ENCODE data around the gene COPS8. TPM values are rescaled to one million over a fixed set of nuclear protein-coding genes. Genes with fewer than 3 reads are reported as not detected.

The COPS8 gene
- total RNA-seq, 1 donor from 2014 or later: 76.1 TPM

DNA sequence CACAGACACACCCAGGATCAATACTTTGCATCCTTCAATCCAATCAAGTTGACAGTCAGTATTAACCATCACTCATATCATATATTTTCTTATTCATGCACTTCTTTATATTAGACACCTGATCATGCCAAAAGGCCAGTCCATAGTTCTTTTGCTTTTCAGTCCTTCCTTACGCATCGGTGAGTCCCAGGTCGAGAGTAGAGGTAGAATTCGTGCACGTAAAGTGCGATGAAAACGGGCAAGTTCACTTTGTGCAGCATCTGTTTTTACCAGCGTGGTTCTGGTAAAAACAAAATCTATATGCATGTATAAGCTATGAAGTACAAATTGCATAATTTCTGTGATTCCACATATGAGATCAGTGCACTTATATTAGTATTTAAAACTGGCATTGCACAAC lies 1.2 kb upstream of the COPS8 start:
- peaks cover 5% of the 10 kb centered on the region for H3K4me1 Mint-ChIP-seq (ENCODE audit: low read depth, unreplicated experiment)
- peak overlapping the region; percentile 92 for H3K4me3 ChIP-seq (ENCODE audit: insufficient read depth, low read depth, low read length)
- H3K27me3 Mint-ChIP-seq (ENCODE audit: low read depth, unreplicated experiment): no peaks in the 10 kb centered on the region
- H3K4me2 ChIP-seq (ENCODE audit: low read length): peak overlapping the region; percentile 91
- peaks cover 8% of the 10 kb centered on the region for H3K36me3 Mint-ChIP-seq (ENCODE audit: low read depth, unreplicated experiment)
- no peaks in the 10 kb centered on the region for H3K9me3 Mint-ChIP-seq (ENCODE audit: unreplicated experiment)
- FAIRE-seq: no peak
- H3K4me3 Mint-ChIP-seq (ENCODE audit: unreplicated experiment): peak overlapping the region; percentile 99
- peak overlapping the region; percentile 99 for H3K27ac Mint-ChIP-seq (ENCODE audit: unreplicated experiment)
- DNase-seq (ENCODE audit: low read depth): no peak
- no peaks in the 10 kb centered on the region for H3K36me3 ChIP-seq (ENCODE audit: insufficient read depth, low read length)
- H2AFZ ChIP-seq (ENCODE audit: low read depth, low read length): no peak overlapping the region
- H3K9me3 ChIP-seq (ENCODE audit: insufficient read depth, low read depth, low read length): no peaks in the 10 kb centered on the region
- no peaks in the 10 kb centered on the region for H4K20me1 ChIP-seq (ENCODE audit: insufficient read depth, low read length)
- H3K79me2 ChIP-seq (ENCODE audit: insufficient read depth, low read length): peaks cover 38% of the 10 kb centered on the region
- no peaks in the 10 kb centered on the region for H3K27me3 ChIP-seq (ENCODE audit: insufficient read depth, low read length)
- H3K9ac ChIP-seq (ENCODE audit: low read length): no peak overlapping the region
- TF ChIP-seq, protein P1, sequence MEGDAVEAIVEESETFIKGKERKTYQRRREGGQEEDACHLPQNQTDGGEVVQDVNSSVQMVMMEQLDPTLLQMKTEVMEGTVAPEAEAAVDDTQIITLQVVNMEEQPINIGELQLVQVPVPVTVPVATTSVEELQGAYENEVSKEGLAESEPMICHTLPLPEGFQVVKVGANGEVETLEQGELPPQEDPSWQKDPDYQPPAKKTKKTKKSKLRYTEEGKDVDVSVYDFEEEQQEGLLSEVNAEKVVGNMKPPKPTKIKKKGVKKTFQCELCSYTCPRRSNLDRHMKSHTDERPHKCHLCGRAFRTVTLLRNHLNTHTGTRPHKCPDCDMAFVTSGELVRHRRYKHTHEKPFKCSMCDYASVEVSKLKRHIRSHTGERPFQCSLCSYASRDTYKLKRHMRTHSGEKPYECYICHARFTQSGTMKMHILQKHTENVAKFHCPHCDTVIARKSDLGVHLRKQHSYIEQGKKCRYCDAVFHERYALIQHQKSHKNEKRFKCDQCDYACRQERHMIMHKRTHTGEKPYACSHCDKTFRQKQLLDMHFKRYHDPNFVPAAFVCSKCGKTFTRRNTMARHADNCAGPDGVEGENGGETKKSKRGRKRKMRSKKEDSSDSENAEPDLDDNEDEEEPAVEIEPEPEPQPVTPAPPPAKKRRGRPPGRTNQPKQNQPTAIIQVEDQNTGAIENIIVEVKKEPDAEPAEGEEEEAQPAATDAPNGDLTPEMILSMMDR (IDR thresholded peaks at IDR 0.05; ENCODE audit: insufficient read depth, low read depth, low read length): no peak
- TF ChIP-seq EZH2 (IDR thresholded peaks at IDR 0.05; ENCODE audit: insufficient read depth, low read length): no peak
- no peak overlapping the region for H3K27ac ChIP-seq (ENCODE audit: low read depth, low read length)
- H3K4me1 ChIP-seq (ENCODE audit: insufficient read depth, low read length): no peaks in the 10 kb centered on the region

DNA sequence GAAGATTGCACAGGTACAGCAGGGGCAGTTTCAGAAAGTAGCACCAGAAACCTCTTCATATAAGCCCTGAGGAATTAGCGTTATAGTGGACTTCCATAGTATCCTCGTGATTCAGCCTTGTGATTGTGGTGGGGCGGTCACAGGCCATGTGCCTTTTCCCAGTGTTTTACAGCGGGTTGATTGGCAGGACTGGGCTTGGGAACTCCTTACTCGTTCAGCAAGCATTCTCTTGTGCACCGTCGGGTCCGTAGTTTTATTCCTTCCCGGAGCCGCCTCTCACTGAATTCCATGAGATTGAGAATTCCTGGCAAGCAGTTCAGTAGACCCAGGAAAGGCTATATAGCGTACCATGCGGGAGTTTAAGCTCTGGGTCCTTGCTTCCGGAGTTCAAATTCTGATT lies 5.2 kb downstream of the COPS8 start:
- Mint-ChIP-seq H3K27me3 (ENCODE audit: low read depth, unreplicated experiment) (no peaks in the 10 kb centered on the region), H3K27ac (ENCODE audit: unreplicated experiment) (no peak overlapping the region), H3K4me1 (ENCODE audit: low read depth, unreplicated experiment) (peaks cover 35% of the 10 kb centered on the region), H3K4me3 (ENCODE audit: unreplicated experiment) (no peak overlapping the region), H3K9me3 (ENCODE audit: unreplicated experiment) (no peaks in the 10 kb centered on the region), H3K36me3 (ENCODE audit: low read depth, unreplicated experiment) (peaks cover 4% of the 10 kb centered on the region)
- no peak overlapping the region for H3K4me3 ChIP-seq (ENCODE audit: insufficient read depth, low read depth, low read length)
- H3K36me3 ChIP-seq (ENCODE audit: insufficient read depth, low read length): peaks cover 11% of the 10 kb centered on the region
- no peak overlapping the region for H3K27ac ChIP-seq (ENCODE audit: low read depth, low read length)
- no peak overlapping the region for H2AFZ ChIP-seq (ENCODE audit: low read depth, low read length)
- TF ChIP-seq, protein P1 (IDR thresholded peaks at IDR 0.05; ENCODE audit: insufficient read depth, low read depth, low read length): no peak
- TF ChIP-seq EZH2 (IDR thresholded peaks at IDR 0.05; ENCODE audit: insufficient read depth, low read length): no peak
- FAIRE-seq: no peak
- DNase-seq (ENCODE audit: low read depth): peak; percentile 59
- H3K9me3 ChIP-seq (ENCODE audit: insufficient read depth, low read depth, low read length): no peaks in the 10 kb centered on the region
- H3K4me1 ChIP-seq (ENCODE audit: insufficient read depth, low read length): peaks cover 6% of the 10 kb centered on the region
- H3K79me2 ChIP-seq (ENCODE audit: insufficient read depth, low read length): peaks cover 93% of the 10 kb centered on the region
- peak overlapping the region; percentile 18 for H3K9ac ChIP-seq (ENCODE audit: low read length)
- H3K4me2 ChIP-seq (ENCODE audit: low read length): peak overlapping the region; percentile 17
- peaks cover 22% of the 10 kb centered on the region for H4K20me1 ChIP-seq (ENCODE audit: insufficient read depth, low read length)
- no peaks in the 10 kb centered on the region for H3K27me3 ChIP-seq (ENCODE audit: insufficient read depth, low read length)

DNA sequence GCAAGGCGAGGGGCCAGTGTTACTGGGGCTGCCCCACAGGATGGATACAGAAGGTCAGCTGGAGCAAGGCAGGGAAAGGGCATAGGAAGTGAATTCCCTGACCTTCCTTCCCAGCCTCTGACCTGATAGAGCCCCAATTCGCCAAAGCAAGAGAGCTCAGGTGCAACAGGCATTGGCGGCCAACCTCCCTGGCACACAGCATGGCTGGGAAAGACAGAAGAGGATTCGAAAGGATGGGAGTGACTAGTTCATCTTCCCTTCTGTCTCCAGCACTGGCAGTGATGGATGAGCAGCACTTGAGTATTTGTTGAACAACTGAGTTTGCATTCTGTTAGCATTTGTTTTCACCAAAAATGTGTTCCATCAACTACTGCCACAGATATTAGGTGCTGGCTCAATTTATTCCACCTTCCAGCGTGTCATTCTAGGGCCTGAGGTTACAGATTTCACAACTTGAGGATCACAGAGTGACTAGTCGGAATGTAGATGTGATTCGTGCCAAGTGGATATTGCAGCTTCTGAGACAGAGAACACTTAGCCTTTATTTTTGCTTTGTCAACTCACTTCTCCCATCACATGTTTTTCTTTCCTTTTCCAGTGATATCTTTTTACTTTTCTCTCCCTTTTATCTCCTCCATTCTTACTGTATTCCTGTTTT lies 6.2 kb downstream of the COPS8 start:
- peak overlapping the region; percentile 18 for H3K9ac ChIP-seq (ENCODE audit: low read length)
- peak; percentile 5 for FAIRE-seq
- peak; percentile 53 for DNase-seq (ENCODE audit: low read depth)
- no peak overlapping the region for H3K4me3 Mint-ChIP-seq (ENCODE audit: unreplicated experiment)
- no peaks in the 10 kb centered on the region for H3K27me3 ChIP-seq (ENCODE audit: insufficient read depth, low read length)
- H3K27ac ChIP-seq (ENCODE audit: low read depth, low read length): no peak overlapping the region
- H3K4me1 Mint-ChIP-seq (ENCODE audit: low read depth, unreplicated experiment): peaks cover 37% of the 10 kb centered on the region
- TF ChIP-seq EZH2 (IDR thresholded peaks at IDR 0.05; ENCODE audit: insufficient read depth, low read length): no peak
- TF ChIP-seq, protein P1 (IDR thresholded peaks at IDR 0.05; ENCODE audit: insufficient read depth, low read depth, low read length): no peak
- H3K4me2 ChIP-seq (ENCODE audit: low read length): no peak overlapping the region
- no peak overlapping the region for H3K27ac Mint-ChIP-seq (ENCODE audit: unreplicated experiment)
- H3K79me2 ChIP-seq (ENCODE audit: insufficient read depth, low read length): peaks cover 85% of the 10 kb centered on the region
- H3K4me3 ChIP-seq (ENCODE audit: insufficient read depth, low read depth, low read length): no peak overlapping the region
- peaks cover 6% of the 10 kb centered on the region for H3K4me1 ChIP-seq (ENCODE audit: insufficient read depth, low read length)
- H2AFZ ChIP-seq (ENCODE audit: low read depth, low read length): no peak overlapping the region
- H3K9me3 Mint-ChIP-seq (ENCODE audit: unreplicated experiment): no peaks in the 10 kb centered on the region
- H4K20me1 ChIP-seq (ENCODE audit: insufficient read depth, low read length): peaks cover 22% of the 10 kb centered on the region
- H3K27me3 Mint-ChIP-seq (ENCODE audit: low read depth, unreplicated experiment): no peaks in the 10 kb centered on the region
- H3K9me3 ChIP-seq (ENCODE audit: insufficient read depth, low read depth, low read length): no peaks in the 10 kb centered on the region
- H3K36me3 Mint-ChIP-seq (ENCODE audit: low read depth, unreplicated experiment): peaks cover 7% of the 10 kb centered on the region
- peaks cover 15% of the 10 kb centered on the region for H3K36me3 ChIP-seq (ENCODE audit: insufficient read depth, low read length)
